Measurements from ENCODE around the gene PURB. TPM values are rescaled to one million over a fixed set of nuclear protein-coding genes. Genes with fewer than 3 reads are reported as not detected.
"Not testable (repeated sequence)": the region's sequence is repeated elsewhere in the genome, so short reads cannot be mapped to it uniquely, and the experiment has no call there.

The PURB gene
- total RNA-seq, 1 donor from 2014 or later, result 21.9 TPM

- Mint-ChIP-seq H3K4me3 (ENCODE audit: unreplicated experiment) (peak overlapping the region; percentile 93), H3K36me3 (ENCODE audit: low read depth) (no peaks in the 10 kb centered on the region), H3K4me1 (ENCODE audit: low read depth) (peaks cover 46% of the 10 kb centered on the region), H3K27ac (ENCODE audit: unreplicated experiment) (peak overlapping the region; percentile 98), H3K9me3 (ENCODE audit: low read depth) (no peaks in the 10 kb centered on the region), H3K27me3 (ENCODE audit: low read depth) (no peaks in the 10 kb centered on the region)
- no peak for DNase-seq (ENCODE audit: low spot score)
- no peak for TF ChIP-seq CTCF (IDR thresholded peaks at IDR 0.05)
Measured at GRCh38 chr7:44846816-44847508, 38.4 kb downstream of the PURB start.

GRCh38 chr7:44846390-44846789, 38.9 kb downstream of the PURB start:
- Mint-ChIP-seq H3K4me1 (ENCODE audit: low read depth) (peaks cover 49% of the 10 kb centered on the region), H3K27ac (ENCODE audit: unreplicated experiment) (peak overlapping the region; percentile 62), H3K4me3 (ENCODE audit: unreplicated experiment) (peak overlapping the region; percentile 93)
- H3K9me3 Mint-ChIP-seq (ENCODE audit: low read depth); DNase-seq (ENCODE audit: low spot score); H3K36me3 Mint-ChIP-seq (ENCODE audit: low read depth); H3K27me3 Mint-ChIP-seq (ENCODE audit: low read depth): not testable (repeated sequence)

GRCh38 chr7:44845451-44845850, 39.9 kb downstream of the PURB start:
- no peaks in the 10 kb centered on the region for H3K36me3 Mint-ChIP-seq (ENCODE audit: low read depth)
- H3K27me3 Mint-ChIP-seq (ENCODE audit: low read depth), result no peaks in the 10 kb centered on the region
- peak overlapping the region; percentile 62 for H3K27ac Mint-ChIP-seq (ENCODE audit: unreplicated experiment)
- H3K9me3 Mint-ChIP-seq (ENCODE audit: low read depth), result no peaks in the 10 kb centered on the region
- H3K4me3 Mint-ChIP-seq (ENCODE audit: unreplicated experiment), result no peak overlapping the region
- no peak for DNase-seq (ENCODE audit: low spot score)
- no peak for TF ChIP-seq CTCF (IDR thresholded peaks at IDR 0.05)
- H3K4me1 Mint-ChIP-seq (ENCODE audit: low read depth), result peaks cover 49% of the 10 kb centered on the region

GRCh38 chr7:44843440-44843839, 41.9 kb downstream of the PURB start:
- DNase-seq (ENCODE audit: low spot score); H3K9me3 Mint-ChIP-seq (ENCODE audit: low read depth); H3K36me3 Mint-ChIP-seq (ENCODE audit: low read depth); H3K27ac Mint-ChIP-seq (ENCODE audit: unreplicated experiment); H3K27me3 Mint-ChIP-seq (ENCODE audit: low read depth); H3K4me3 Mint-ChIP-seq (ENCODE audit: unreplicated experiment): not testable (repeated sequence)
- peaks cover 42% of the 10 kb centered on the region for H3K4me1 Mint-ChIP-seq (ENCODE audit: low read depth)

- not testable (repeated sequence) for H3K27ac Mint-ChIP-seq (ENCODE audit: unreplicated experiment); H3K4me3 Mint-ChIP-seq (ENCODE audit: unreplicated experiment)
Measured at GRCh38 chr7:44842675-44843074, 42.7 kb downstream of the PURB start.

GRCh38 chr7:44838751-44839150, 46.6 kb downstream of the PURB start:
- H3K36me3 Mint-ChIP-seq (ENCODE audit: low read depth), result peaks cover 7% of the 10 kb centered on the region
- no peaks in the 10 kb centered on the region for H3K27me3 Mint-ChIP-seq (ENCODE audit: low read depth)
- TF ChIP-seq CTCF (IDR thresholded peaks at IDR 0.05), result no peak
- no peak overlapping the region for H3K27ac Mint-ChIP-seq (ENCODE audit: unreplicated experiment)
- DNase-seq (ENCODE audit: low spot score), result no peak
- no peak overlapping the region for H3K4me3 Mint-ChIP-seq (ENCODE audit: unreplicated experiment)
- no peaks in the 10 kb centered on the region for H3K9me3 Mint-ChIP-seq (ENCODE audit: low read depth)
- H3K4me1 Mint-ChIP-seq (ENCODE audit: low read depth), result peaks cover 8% of the 10 kb centered on the region

More at GRCh38 chr7:44842675-44843074, 42.7 kb downstream of the PURB start:
- not testable (repeated sequence) for H3K27me3 Mint-ChIP-seq (ENCODE audit: low read depth); DNase-seq (ENCODE audit: low spot score); H3K36me3 Mint-ChIP-seq (ENCODE audit: low read depth); H3K9me3 Mint-ChIP-seq (ENCODE audit: low read depth)
- H3K4me1 Mint-ChIP-seq (ENCODE audit: low read depth), result peaks cover 40% of the 10 kb centered on the region

GRCh38 chr7:44827567-44827966, 57.8 kb downstream of the PURB start:
- DNase-seq (ENCODE audit: low spot score), result no peak
- no peak for TF ChIP-seq CTCF (IDR thresholded peaks at IDR 0.05)
- H3K36me3 Mint-ChIP-seq (ENCODE audit: low read depth), result peaks cover 10% of the 10 kb centered on the region
- H3K4me1 Mint-ChIP-seq (ENCODE audit: low read depth), result peaks cover 9% of the 10 kb centered on the region
- H3K27ac Mint-ChIP-seq (ENCODE audit: unreplicated experiment), result peak overlapping the region; percentile 17
- no peak overlapping the region for H3K4me3 Mint-ChIP-seq (ENCODE audit: unreplicated experiment)
- no peaks in the 10 kb centered on the region for H3K9me3 Mint-ChIP-seq (ENCODE audit: low read depth)
- H3K27me3 Mint-ChIP-seq (ENCODE audit: low read depth), result no peaks in the 10 kb centered on the region
